ENCODE results near the gene MEGF6. TPM values are rescaled to one million over a fixed set of nuclear protein-coding genes. Genes with fewer than 3 reads are reported as not detected.

Gene MEGF6
- total and polyA plus RNA-seq, 4 donors = 6.0 to 19.9 (median 15.3) TPM

GRCh38 chr1:3552751-3553150 is 58.6 kb downstream of the MEGF6 start:
- no peak overlapping the region for H3K27ac ChIP-seq (ENCODE audit: low read depth, low read length)
- peaks cover 55% of the 10 kb centered on the region for H3K4me1 ChIP-seq (ENCODE audit: control insufficient read depth, insufficient read depth, low read length)
- H3K36me3 ChIP-seq (ENCODE audit: control insufficient read depth, insufficient read depth, low read length) = peaks cover 35% of the 10 kb centered on the region
- no peak for DNase-seq (ENCODE audit: low read depth in 4 of 6, low spot score in 6 of 6)
- H3K9me3 ChIP-seq (ENCODE audit: control insufficient read depth, insufficient read depth, low read length) = no peaks in the 10 kb centered on the region
- 95% methylated on average over 4 of the region's 6 CpGs for WGBS (ENCODE audit: insufficient coverage)
- no peaks in the 10 kb centered on the region for H3K27me3 ChIP-seq (ENCODE audit: control insufficient read depth, insufficient read depth, low read length)
- no peak overlapping the region for H3K4me3 ChIP-seq (ENCODE audit: low read depth, low read length)

GRCh38 chr1:3552176-3552575 is 59.1 kb downstream of the MEGF6 start:
- Histone ChIP-seq H3K27me3 (ENCODE audit: control insufficient read depth, insufficient read depth, low read length) (no peaks in the 10 kb centered on the region), H3K4me1 (ENCODE audit: control insufficient read depth, insufficient read depth, low read length) (peaks cover 55% of the 10 kb centered on the region), H3K9me3 (ENCODE audit: control insufficient read depth, insufficient read depth, low read length) (no peaks in the 10 kb centered on the region), H3K27ac (ENCODE audit: low read depth, low read length) (no peak overlapping the region), H3K4me3 (ENCODE audit: low read depth, low read length) (no peak overlapping the region), H3K36me3 (ENCODE audit: control insufficient read depth, insufficient read depth, low read length) (peaks cover 41% of the 10 kb centered on the region)
- 97% methylated on average over 14 of the region's 14 CpGs for WGBS (ENCODE audit: insufficient coverage)
- no peak for DNase-seq (ENCODE audit: low read depth in 4 of 6, low spot score in 6 of 6)

GRCh38 chr1:3551711-3552110 is 59.6 kb downstream of the MEGF6 start:
- Histone ChIP-seq H3K27me3 (ENCODE audit: control insufficient read depth, insufficient read depth, low read length) (no peaks in the 10 kb centered on the region), H3K4me1 (ENCODE audit: control insufficient read depth, insufficient read depth, low read length) (peaks cover 53% of the 10 kb centered on the region), H3K27ac (ENCODE audit: low read depth, low read length) (no peak overlapping the region), H3K36me3 (ENCODE audit: control insufficient read depth, insufficient read depth, low read length) (peaks cover 45% of the 10 kb centered on the region), H3K4me3 (ENCODE audit: low read depth, low read length) (no peak overlapping the region), H3K9me3 (ENCODE audit: control insufficient read depth, insufficient read depth, low read length) (no peaks in the 10 kb centered on the region)
- WGBS (ENCODE audit: insufficient coverage) = 86% methylated on average over 10 of the region's 10 CpGs
- no peak for DNase-seq (ENCODE audit: low read depth in 4 of 6, low spot score in 6 of 6)

DNA sequence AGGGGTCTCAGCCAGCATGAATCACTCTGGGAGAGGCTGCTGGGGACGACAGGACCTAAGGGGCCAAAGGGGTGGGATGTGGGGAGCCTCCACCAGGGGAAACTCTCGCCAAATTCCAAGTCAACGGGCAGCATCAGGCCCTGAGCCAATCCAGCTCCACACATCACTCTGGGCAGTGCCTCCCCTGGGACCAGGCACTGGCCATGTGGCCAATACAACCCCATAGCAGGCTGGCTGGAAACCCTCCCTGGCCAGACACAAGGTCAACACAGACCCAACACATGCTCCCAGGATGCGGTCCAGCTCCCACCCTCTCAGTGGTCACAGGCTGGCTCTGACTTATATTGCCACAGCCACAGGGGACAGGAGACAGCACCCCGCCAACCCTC is 60.0 kb downstream of the MEGF6 start:
- H3K36me3 ChIP-seq (ENCODE audit: control insufficient read depth, insufficient read depth, low read length) = peaks cover 45% of the 10 kb centered on the region
- WGBS (ENCODE audit: insufficient coverage) = 87% methylated on average over 3 of the region's 5 CpGs
- H3K27me3 ChIP-seq (ENCODE audit: control insufficient read depth, insufficient read depth, low read length) = no peaks in the 10 kb centered on the region
- H3K27ac ChIP-seq (ENCODE audit: low read depth, low read length) = no peak overlapping the region
- H3K9me3 ChIP-seq (ENCODE audit: control insufficient read depth, insufficient read depth, low read length) = no peaks in the 10 kb centered on the region
- H3K4me1 ChIP-seq (ENCODE audit: control insufficient read depth, insufficient read depth, low read length) = peaks cover 51% of the 10 kb centered on the region
- DNase-seq (ENCODE audit: low read depth in 4 of 6, low spot score in 6 of 6) = no peak
- H3K4me3 ChIP-seq (ENCODE audit: low read depth, low read length) = no peak overlapping the region

DNA sequence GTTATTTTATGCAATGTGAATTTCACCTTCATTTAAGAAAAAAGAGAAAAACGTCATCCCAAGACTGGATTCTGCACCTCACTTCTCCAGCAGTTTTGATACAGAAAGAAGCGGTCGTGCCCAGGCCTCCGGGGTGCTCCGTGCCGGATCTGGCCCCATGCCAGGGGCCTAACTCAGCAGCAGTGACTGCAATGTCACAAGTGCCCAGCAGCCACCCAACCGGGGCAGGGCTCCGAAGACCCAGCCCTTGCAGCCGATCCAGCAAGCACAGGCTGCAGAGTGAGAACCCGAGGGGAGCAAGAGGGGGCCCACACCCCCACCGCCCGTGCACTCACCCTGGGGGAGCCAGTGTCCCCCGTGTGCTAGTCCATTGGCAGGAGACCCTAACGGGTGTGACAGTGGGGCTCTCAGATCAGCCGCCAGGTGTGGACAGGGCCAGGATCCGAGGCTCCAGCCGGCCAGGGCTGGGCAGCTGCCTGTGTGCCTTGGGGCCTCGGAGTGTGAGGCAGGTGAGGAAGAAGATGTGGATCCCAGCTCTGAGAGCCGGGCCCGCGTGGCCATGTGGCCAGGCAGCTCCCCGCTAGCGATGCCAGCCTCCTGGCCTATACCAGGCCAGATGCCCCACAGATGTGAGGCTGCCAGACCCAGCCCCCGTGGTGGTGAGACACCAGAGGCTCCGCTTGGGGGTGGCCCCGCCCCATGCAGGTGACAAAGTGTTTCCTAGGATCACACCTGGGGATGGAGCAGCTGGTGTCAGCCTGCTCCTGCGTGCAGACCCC is 60.6 kb downstream of the MEGF6 start:
- 66% methylated on average over 26 of the region's 27 CpGs for WGBS (ENCODE audit: insufficient coverage)
- Histone ChIP-seq H3K4me1 (ENCODE audit: control insufficient read depth, insufficient read depth, low read length) (peaks cover 54% of the 10 kb centered on the region), H3K4me3 (ENCODE audit: low read depth, low read length) (no peak overlapping the region), H3K27me3 (ENCODE audit: control insufficient read depth, insufficient read depth, low read length) (no peaks in the 10 kb centered on the region), H3K27ac (ENCODE audit: low read depth, low read length) (no peak overlapping the region), H3K36me3 (ENCODE audit: control insufficient read depth, insufficient read depth, low read length) (peaks cover 43% of the 10 kb centered on the region), H3K9me3 (ENCODE audit: control insufficient read depth, insufficient read depth, low read length) (no peaks in the 10 kb centered on the region)
- DNase-seq (ENCODE audit: low read depth in 4 of 6, low spot score in 6 of 6) = no peak

DNA sequence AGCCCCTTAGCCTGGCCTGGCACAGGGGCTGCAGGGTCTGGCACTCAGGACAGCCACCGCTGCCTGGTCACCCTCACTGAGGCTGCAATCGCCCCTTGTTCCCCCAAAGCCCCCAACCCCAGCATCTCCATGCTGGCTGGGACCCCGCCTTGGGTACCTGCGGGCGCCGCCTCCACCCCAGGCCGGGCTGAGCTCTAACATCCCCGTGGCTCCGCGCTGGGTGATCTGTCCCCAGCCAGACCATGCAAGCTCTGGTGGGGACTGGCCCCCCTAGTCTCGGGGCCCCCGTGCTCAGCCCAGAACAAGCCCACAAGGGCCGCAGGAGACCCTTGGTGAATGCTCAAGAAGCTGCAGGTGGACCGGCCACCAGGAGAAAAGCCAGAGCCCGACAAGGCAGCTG is 62.4 kb downstream of the MEGF6 start:
- H3K27me3 ChIP-seq (ENCODE audit: control insufficient read depth, insufficient read depth, low read length) = no peaks in the 10 kb centered on the region
- peaks cover 56% of the 10 kb centered on the region for H3K4me1 ChIP-seq (ENCODE audit: control insufficient read depth, insufficient read depth, low read length)

GRCh38 chr1:3548156-3548893 is 63.0 kb downstream of the MEGF6 start:
- H3K4me1 ChIP-seq (ENCODE audit: control insufficient read depth, insufficient read depth, low read length) = peaks cover 56% of the 10 kb centered on the region
- no peaks in the 10 kb centered on the region for H3K27me3 ChIP-seq (ENCODE audit: control insufficient read depth, insufficient read depth, low read length)
- DNase-seq (ENCODE audit: low read depth in 4 of 6, low spot score in 6 of 6) = no peak
- H3K36me3 ChIP-seq (ENCODE audit: control insufficient read depth, insufficient read depth, low read length) = peaks cover 38% of the 10 kb centered on the region
- H3K4me3 ChIP-seq (ENCODE audit: low read depth, low read length) = no peak overlapping the region
- 74% methylated on average over 24 of the region's 24 CpGs for WGBS (ENCODE audit: insufficient coverage)
- H3K27ac ChIP-seq (ENCODE audit: low read depth, low read length) = no peak overlapping the region
- H3K9me3 ChIP-seq (ENCODE audit: control insufficient read depth, insufficient read depth, low read length) = no peaks in the 10 kb centered on the region

More for the DNA sequence above, 62.4 kb downstream of the MEGF6 start:
- H3K36me3 ChIP-seq (ENCODE audit: control insufficient read depth, insufficient read depth, low read length) = peaks cover 42% of the 10 kb centered on the region
- no peak for DNase-seq (ENCODE audit: low read depth in 4 of 6, low spot score in 6 of 6)
- no peaks in the 10 kb centered on the region for H3K9me3 ChIP-seq (ENCODE audit: control insufficient read depth, insufficient read depth, low read length)
- H3K4me3 ChIP-seq (ENCODE audit: low read depth, low read length) = no peak overlapping the region
- WGBS (ENCODE audit: insufficient coverage) = 91% methylated on average over 15 of the region's 15 CpGs
- H3K27ac ChIP-seq (ENCODE audit: low read depth, low read length) = no peak overlapping the region

GRCh38 chr1:3547055-3548005 is 64.0 kb downstream of the MEGF6 start:
- Histone ChIP-seq H3K27me3 (ENCODE audit: control insufficient read depth, insufficient read depth, low read length) (no peaks in the 10 kb centered on the region), H3K4me1 (ENCODE audit: control insufficient read depth, insufficient read depth, low read length) (peaks cover 58% of the 10 kb centered on the region), H3K9me3 (ENCODE audit: control insufficient read depth, insufficient read depth, low read length) (no peaks in the 10 kb centered on the region), H3K36me3 (ENCODE audit: control insufficient read depth, insufficient read depth, low read length) (peaks cover 38% of the 10 kb centered on the region), H3K4me3 (ENCODE audit: low read depth, low read length) (no peak overlapping the region), H3K27ac (ENCODE audit: low read depth, low read length) (no peak overlapping the region)
- DNase-seq (ENCODE audit: low read depth in 4 of 6, low spot score in 6 of 6) = no peak
- WGBS (ENCODE audit: insufficient coverage) = 80% methylated on average over 38 of the region's 38 CpGs

GRCh38 chr1:3546048-3546384 is 65.3 kb downstream of the MEGF6 start:
- no peak overlapping the region for H3K27ac ChIP-seq (ENCODE audit: low read depth, low read length)

More at GRCh38 chr1:3546048-3546384, 65.3 kb downstream of the MEGF6 start:
- H3K36me3 ChIP-seq (ENCODE audit: control insufficient read depth, insufficient read depth, low read length) = peaks cover 42% of the 10 kb centered on the region
- H3K4me3 ChIP-seq (ENCODE audit: low read depth, low read length) = no peak overlapping the region
- DNase-seq (ENCODE audit: low read depth in 4 of 6, low spot score in 6 of 6) = no peak
- H3K9me3 ChIP-seq (ENCODE audit: control insufficient read depth, insufficient read depth, low read length) = no peaks in the 10 kb centered on the region
- H3K27me3 ChIP-seq (ENCODE audit: control insufficient read depth, insufficient read depth, low read length) = no peaks in the 10 kb centered on the region
- peaks cover 59% of the 10 kb centered on the region for H3K4me1 ChIP-seq (ENCODE audit: control insufficient read depth, insufficient read depth, low read length)
- WGBS (ENCODE audit: insufficient coverage) = 84% methylated on average over 4 of the region's 4 CpGs
